T1000 (cell line): ENCODE measurements around the gene HECTD3.
A peak's percentile ranks its signal among the peaks of the same experiment; 100 is the strongest.

Source experiments
- DNase-seq: peaks from one replicate; lab custom pipeline; 2025; ENCODE audit warnings: mixed read lengths; lab: John Stamatoyannopoulos, UW

HECTD3 gene

DNA sequence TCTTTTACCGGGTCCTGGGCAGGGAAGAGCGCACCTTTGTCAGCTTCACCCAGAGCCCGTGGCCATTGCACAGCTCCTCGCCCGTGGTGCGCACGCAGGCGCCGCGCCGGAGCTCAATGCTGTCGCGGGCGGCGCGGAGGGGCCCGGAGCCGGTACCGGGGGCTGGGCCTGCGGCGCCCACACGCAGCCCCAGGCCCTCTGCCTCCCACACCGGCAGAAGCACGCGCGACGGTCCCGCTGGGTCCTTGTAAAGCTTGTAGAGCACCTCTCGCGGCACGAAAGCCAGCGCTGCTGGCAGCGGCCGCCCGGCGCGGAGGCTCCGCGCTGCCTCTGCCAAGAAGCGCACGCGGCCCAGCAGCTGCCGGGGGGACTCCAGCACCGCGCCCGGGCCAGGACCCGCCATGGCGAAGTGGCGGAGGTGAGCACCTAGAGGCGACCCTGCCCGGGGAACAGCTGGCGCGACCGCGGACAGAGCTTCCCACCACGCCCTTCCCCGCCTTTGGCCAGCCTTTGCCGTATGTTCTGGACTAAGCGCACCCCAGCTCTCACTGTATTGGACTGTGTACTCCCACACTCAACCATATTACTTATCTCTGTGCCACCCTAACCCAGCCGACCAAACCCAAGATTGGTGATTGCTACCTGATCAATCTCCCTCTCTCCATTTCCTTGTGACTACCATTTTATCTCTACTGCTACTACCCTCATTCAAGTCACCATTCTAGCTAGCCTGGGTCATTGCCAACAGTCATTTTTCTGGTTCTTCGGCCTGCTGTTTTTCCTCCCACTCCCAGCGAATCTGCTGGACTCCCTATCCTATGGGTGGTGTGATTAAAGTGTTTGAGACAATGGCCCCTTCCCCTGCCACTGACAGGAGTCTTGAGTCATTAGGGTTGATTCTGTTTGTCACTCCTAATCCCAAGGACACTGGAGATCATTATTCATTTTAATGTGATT is at the start of gene HECTD3:
Gene HECTD3, minus strand, starts transcription at position 470 of the 957 bp plus-strand sequence. Its CDS starts 67 bp downstream, at position 403.
- DNase-seq = peak; percentile 47

DNA sequence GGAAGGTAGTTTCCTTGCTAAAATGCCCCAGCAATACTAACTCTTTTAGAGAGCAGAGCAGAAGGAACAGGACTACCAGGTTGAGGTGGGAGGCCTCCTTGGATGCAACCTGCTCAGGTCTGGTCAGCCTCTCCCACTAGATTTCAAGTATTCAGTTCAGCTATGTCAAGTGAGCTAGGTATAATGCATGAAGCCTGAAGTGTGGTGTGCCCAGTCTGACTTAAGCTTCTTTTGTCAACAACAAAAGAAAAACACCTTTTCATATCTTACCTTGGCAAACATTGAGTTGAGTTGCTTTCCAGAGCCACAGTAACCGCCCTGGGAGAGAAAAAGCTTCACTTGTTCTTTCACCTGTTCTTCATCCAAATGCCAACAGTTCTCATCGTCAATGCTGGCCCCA is 48.7 kb upstream of the HECTD3 start:
- DNase-seq = no peak

DNA sequence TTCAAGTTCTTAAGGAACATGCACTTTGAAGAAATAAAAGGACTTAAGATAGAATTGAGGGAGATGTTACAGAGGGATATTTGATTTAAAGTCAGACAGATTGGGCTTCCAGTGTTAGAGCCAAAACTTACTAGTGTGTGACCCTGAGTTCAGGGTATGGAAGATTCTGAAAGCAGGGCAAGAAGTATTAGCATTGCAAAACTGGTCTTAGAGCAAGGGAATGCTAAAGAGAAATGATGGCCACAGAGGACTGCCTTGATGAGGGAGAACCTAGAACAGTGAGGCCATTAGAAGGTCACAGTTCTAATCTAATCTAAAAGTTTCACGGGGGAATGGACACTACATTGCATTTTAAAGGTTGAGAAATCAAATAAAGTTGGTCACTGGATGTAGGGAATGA is 46.4 kb upstream of the HECTD3 start:
- DNase-seq = no peak

DNA sequence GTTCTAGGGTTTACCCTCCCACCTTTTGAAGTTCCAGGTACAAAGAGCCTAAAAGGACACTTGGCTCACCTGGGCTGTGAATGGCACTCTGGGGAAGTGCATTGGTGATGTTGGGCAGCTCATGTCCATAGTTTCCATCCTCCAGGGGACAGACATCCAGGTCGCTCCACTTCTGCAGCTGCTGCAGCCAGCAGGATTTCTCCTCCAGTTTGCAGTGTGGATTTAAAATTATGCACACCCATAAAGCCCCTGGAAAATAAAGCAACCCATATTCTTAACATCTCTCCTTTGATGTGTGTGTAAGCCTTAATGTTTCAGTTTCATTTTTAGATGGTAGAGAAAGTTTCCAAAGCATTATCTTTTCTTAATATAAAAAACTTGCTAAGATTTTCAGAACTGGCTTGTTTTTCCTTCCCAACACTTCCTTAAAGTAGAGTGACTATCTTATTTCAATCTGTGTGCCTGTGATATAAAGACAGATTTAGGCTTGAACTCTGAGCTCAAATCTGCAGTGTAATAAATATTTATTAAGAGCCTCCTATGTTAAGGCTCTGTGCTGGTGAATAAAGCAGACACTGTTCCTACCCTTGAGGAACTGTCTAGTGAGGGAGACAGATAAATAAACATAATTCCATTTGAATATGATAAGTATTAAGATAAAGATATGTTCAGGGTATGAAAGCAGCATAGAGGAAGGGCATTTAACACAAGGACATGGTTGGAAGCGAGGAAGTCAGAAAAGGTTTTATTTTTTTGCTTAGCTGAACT is 40.1 kb upstream of the HECTD3 start:
- DNase-seq = no peak

GRCh38 chr1:45047032-45047431 is 35.9 kb upstream of the HECTD3 start:
- DNase-seq = no peak

DNA sequence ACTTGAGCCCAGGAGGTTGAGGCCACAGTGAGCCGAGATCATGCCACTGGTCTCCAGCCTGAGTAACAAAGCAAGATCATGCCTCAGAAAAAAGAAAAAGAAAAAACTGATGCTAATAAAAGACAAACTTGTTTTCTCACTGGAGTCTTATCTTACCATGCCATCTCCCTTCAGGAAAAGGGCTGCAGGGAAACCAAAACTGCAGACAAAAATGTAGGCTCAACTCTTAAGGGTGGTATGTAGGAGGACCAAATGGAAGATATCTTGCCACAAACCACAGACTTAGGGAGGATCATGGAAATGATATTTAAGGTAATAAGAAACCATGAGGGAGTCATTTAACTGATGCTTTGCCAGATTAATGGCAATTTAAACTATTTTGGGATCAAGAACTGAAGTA is 33.8 kb upstream of the HECTD3 start:
- DNase-seq = no peak

DNA sequence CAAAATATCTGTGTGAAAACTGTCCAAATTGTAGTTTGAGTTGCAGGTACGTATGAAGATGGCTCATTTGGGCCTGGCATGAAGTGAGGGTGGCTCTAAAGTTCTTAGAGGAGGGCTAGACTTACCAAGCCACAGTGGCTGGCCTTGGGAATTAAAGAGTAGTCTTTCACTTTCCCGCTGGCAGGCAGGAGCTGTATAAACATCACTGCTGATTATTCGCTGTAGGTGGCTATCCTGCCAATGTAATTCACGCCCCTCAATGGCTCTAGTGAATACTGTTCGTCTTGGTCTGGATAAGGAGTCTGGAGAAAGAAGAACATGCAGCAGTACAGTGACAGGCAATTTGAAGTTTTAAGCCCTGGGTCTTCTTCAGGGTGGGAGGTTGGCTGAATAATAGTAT is 32.0 kb upstream of the HECTD3 start:
- no peak for DNase-seq

DNA sequence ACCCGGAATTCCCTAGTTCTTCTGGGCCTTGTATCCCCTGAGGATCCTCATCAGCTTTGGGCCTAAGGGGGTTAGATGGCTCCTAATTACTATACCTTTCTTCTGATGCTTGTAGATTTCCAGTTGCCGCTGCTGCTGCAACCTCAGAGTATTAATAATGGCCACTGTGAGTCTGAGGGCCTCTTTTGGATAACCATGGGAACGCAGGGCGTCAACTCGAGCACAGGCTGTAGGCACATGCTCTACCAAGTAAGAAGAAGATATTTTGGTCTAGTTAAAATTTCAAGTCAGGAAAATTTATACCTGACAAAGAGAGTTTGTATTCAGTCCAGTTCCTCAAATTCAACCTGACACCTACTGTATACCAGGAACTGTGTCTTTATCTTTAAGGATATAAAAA is 29.2 kb upstream of the HECTD3 start:
- no peak for DNase-seq

DNA sequence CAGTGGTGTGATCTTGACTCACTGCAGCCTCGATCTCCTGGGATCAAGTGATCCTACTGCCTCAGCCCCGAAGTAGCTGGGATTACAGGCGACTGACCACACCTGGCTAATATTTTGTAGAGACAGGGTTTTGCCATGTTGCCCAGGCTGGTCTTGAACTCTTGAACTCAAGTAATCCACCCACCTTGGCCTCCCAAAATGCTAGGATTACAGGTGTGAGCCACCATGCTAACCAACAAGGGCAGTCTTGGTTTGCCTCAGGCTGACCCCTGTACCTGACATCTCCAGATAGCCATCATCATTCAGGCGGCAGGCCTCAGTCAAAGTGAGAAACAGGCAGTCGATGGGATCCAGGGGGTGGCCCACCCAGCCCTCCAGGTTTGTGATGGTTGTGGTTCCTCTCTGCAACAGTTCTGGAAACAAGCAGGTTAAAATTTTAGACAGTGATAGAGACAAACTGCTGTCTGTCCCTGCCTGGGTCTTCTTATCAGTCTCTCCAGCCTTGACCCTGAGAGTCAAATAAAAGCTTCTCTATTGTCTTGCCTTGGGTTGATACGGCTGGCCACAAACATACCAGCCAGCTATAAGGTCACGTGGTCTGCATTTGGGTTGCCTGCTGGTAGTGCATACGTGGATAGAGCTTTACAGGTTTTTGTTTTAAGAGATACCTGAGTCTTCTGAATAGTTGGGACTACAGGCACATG is 27.7 kb upstream of the HECTD3 start:
- DNase-seq = no peak

DNA sequence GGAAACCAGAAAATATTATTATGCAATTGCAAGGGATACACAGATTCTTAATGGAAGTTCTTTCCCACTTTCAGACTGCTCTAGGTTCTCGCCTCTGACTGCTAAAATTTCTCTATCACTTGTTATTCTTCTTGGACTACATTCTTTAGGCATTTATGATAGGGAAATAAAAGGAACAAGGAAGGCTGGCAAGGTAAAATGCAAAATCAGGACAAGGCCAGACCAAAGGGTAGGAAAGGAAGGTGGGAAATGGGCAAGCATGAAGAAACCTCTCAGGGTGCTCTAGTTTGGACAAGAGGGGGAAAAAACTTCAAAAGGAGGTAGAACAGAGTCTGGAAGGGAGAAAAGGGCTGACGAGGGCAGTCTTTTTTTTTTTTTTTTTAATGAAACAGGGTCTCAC is 27.1 kb upstream of the HECTD3 start:
- DNase-seq = no peak

DNA sequence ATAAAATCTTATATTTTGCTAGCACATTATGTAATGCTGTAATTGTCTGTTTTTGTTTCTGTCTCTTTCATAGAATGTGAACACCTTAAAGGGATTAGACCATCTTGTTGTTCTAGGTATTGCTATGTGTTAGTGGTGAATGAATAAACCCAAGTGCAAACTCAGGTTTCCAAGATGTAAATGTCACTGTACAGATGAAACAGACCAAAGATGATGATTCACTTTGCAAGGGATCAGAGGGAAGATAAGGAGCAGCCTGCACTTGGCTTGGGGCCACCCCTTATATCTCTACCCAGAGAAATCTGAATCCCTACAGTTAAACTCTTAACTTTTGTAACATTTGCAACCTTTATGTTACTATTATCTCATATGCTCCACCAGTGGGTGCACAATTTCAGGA is 26.3 kb upstream of the HECTD3 start:
- no peak for DNase-seq

DNA sequence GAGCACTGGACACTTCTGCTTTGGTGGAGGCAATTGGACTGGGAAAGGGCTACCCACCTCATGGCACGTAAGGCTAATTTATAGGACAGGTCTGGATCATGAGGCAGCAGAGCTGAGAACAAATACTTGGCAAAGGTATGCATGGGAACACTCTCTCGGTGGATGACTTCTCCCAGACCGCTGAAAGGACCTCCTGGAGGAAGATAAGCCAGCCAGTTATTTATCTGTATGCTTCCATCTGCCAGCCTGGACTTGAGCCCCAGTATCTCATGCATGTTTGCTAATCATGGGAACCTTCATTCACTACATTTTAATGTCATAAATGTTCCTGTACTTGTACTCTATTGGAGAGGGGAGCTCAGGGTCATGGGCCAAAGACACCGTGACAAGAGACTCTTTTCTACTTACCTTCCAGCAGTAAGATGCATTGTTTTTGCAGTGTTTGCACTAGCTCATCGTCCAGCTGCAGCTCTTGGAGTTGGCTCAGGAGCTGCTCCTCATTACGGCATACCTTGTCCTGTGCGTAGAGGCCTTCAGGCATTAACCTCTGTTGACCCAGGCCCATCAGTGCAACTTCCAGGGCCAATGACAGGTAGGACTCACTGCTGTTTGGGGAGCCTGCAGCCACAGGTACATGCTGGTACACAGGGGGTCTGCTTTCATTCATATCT is 24.6 kb upstream of the HECTD3 start:
- DNase-seq = no peak

DNA sequence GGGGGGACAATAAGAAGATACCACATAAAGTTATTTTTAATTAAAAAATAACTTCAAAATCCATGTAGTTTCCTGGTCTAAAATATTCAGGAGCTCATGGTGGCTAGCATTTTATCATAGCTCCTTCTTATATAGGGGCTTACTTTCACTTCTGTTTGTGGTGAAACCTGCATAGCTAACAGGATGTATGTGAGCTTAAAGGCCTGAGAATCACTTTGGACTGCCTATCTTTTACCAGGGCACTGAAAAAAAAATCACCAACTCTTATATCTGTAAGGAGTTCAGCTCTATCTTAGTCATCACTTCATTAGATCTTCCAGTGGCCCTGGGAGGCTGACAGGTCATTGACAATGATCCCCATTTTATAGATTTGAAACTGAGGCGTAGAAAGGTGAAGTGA is 22.2 kb upstream of the HECTD3 start:
- no peak for DNase-seq

- no peak for DNase-seq
These were observed 21.7 kb upstream of the HECTD3 start for GRCh38 chr1:45032837-45033236.

GRCh38 chr1:45026446-45026845 is 15.3 kb upstream of the HECTD3 start:
- no peak for DNase-seq

GRCh38 chr1:45023663-45024062 is 12.5 kb upstream of the HECTD3 start:
- DNase-seq = no peak

DNA sequence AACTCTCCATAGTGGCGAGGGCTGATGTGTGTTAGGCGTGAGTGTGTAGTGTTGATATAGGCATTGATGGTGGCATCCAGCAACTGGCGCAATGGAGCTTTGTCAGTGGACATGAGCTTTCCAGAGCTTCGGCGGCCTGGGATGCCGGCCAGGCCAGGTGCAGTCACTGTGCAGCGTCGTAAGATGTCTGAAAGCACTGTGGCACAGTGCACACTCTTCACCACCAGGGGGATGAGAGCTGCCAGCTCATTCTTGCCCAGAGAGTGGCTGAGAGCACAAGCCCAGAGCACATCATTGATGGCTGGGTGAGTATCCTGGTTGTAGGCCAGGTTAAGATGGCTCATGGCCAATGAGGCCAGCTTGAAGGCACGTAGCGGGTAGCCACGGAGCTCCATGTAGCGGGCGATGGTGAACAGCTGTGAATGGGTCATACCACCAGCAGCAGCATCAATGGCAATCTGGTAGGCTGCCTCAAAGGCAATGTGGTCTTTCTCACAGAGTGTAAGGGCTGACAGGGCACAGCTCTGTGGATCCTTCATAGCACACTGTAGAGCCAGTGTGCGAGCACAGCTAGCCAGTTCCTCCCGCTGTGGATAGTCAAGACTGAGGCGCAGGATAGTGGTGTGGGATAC is 7.6 kb upstream of the HECTD3 start:
- DNase-seq = no peak

- DNase-seq = no peak
These were observed 5.6 kb upstream of the HECTD3 start for GRCh38 chr1:45016767-45017166.

GRCh38 chr1:45016090-45016697 is 5.1 kb upstream of the HECTD3 start:
- DNase-seq = no peak

DNA sequence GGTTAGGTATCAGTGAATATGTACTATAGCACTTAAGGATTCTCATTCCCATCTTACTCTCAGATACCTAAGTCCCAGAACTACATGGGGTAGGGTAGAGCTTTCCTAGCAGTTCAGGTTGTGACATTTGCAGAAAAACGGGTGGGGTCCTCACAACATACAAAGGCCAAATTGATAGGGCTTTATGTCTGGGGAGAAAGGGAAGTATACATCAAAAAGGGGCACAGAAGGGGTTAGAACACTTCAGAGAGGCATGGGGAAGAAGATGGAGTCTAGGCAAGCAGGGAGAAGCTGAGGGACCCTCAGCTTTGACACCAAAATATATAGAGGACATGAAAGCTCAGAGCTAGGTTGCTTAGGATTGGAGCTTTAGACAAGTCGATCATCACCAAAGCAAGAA is 4.6 kb upstream of the HECTD3 start:
- DNase-seq = no peak
